Measurements from ENCODE around the gene CREB3L4.
"Not testable (repeated sequence)": the region's sequence is repeated elsewhere in the genome, so short reads cannot be mapped to it uniquely, and the experiment has no call there.

Gene CREB3L4

DNA sequence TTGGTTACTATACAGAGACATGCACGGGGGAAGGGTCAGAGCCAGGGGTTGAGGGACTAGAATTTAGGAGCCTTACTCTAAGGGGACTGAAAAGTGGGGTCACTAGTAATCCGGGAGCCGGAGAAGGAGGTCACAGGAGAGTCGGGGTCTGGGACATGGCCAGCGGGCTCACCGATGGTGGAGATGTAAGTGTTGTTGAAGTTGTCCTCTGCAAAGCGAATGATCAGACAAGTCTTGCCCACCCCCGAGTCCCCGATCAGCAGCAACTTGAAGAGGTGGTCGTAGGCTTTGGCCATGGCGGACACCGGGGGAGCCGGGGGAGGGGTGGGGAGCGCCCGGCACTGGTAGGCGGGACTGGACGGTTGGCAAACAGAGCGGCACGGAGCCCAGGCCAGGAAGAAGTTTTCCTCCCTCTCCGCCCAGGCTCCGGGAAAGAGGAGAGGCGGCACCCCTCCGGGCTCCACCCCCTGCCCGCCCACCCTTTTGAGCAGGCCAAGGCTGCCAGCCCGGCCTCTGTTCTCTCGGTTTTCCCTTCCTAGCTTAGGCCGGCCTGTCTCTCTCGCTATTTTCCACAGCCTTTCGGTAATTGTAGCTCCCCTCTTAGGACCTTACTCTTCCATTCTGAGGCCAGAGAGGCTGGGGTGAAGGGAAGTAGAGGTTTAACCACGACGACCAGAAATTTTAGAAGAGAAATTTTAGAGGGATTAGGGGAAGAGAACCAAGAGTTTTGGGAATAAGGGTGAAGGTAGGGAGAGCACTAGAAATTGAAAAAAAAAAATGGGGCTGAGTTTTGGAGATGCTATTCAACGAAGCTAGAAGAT, 18.4 kb downstream of the CREB3L4 start, which contains the start of gene RAB13:
Gene RAB13 (minus strand): TSS at position 399 of the 821 bp plus-strand sequence. CDS start 103 bp downstream, at position 296.
- no peak for ATAC-seq

DNA sequence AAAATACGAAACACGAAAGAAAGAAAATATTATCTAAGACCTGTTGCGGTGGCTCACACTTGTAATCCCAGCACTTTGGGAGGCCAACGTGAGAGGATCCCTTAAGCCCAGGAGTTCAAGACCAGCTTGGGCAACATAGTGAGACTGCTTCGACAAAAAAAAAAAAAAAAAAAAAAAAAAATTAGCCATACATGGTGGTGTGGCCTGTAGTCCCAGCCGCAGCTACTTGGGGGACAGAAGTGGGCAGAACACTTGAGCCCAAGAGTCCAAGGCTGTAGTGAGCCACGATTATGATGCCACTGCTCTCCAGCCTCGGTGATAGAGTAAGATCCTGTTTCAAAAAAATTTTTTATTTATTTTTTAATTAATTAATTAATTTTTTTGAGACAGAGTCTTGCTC, 19.9 kb downstream of the CREB3L4 start:
- no peak for ATAC-seq

DNA sequence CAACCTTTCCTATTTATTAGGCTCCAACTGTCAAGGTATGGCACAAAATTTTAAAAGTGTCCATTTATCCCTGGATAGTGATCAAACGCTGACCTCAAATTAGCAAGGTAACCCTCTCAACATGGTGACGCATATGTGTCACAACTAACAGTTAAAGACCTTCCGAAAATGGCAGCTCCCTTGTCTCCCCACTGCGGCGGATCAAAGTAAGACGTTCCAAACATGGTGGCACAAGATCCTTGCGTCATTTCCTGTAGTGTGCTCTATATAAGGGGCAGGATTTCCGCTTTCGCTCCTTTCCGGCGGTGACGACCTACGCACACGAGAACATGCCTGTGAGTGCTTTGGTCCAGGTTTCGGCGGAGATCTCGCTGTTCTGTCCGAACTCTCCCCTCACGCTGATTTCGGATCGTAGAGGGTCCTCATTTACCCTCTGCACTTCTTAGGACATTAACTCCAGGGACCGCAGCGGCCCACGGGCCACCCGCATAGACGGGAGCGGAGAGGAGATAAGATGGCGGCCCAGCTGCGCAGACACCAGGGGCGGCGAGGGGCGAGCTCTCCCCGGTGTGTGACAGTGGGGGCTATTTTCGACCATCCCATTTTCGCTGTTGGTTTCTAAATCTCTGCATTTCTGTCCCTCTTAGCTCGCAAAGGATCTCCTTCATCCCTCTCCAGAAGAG, 22.9 kb downstream of the CREB3L4 start, which contains the start of gene RPS27:
Gene RPS27 (plus strand): TSS at position 295 of the 683 bp plus-strand sequence. CDS start 35 bp downstream, at position 330.
- peak; percentile 90 to 92 for ATAC-seq

DNA sequence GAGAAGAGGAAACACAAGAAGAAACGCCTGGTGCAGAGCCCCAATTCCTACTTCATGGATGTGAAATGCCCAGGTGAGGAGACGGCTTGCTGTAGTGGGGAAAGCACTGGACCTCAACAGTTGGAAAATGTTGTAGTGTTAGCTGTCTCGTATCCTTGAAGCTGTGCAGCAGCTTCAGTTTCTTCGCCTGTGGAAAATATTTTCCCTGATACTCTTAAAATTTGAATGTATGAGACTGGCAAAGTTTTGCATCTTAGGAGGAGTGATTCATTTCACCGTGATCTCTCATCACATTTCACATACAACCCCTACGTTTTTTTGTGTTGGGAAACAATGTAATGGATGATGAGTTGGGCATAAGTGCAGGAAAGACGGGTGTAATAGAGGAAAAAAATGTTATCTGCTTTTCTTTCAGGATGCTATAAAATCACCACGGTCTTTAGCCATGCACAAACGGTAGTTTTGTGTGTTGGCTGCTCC, 23.5 kb downstream of the CREB3L4 start:
- ATAC-seq, result no peak

DNA sequence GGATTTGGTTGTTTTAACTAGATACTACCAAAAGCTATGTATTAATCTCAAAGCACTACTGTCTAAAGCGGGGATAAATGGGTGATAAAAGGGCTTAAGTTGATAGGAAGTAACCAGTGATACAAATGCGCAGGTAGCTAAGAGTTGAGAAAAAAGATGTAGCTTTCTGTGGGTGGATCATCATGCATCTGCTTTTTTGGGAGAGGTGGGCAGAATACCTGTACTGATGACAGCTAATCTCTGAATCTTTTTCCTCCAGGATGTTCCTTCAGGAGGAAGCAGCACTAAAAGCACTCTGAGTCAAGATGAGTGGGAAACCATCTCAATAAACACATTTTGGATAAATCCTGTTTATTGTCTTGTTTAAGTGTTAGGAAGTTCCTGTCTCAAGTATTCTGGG, 24.1 kb downstream of the CREB3L4 start:
- no peak for ATAC-seq

DNA sequence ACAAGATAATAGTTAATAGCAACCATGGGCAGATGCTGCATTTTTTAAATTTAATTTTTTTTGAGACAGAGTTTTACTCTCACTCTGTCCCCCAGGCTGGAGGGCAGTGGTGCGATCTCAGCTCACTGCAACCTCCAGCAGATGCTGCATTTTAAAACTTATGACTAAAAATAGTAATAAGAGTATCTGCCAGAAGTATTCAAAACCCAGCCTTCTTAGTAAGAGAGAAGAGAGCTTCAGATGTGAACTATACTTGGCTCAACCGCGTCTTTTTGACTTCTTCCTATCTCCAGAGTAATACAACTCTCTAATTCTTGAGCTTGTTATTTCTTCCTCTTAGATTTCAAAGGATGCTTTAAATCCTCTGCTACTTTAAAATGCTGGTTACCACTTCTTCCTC, 27.5 kb downstream of the CREB3L4 start:
- ATAC-seq, result no peak

DNA sequence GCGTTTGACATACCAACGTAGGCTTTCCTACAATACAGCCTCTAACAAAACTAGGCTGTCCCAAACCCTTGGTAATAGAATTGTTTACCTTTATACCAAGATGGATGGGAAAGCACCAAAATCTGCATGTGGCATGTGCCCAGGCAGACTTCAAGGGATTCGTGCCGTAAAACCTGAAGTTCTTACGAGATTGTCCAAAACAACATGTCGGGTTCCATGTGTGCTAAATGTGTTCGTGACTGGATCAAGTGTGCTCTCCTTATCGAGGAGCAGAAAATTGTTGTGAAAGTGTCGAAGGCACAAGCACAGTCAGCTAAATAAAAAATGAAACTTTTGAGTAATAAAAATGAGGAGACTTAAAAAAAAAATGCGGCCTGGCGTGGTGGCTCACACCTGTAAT, 27.9 kb downstream of the CREB3L4 start:
- no peak for ATAC-seq

DNA sequence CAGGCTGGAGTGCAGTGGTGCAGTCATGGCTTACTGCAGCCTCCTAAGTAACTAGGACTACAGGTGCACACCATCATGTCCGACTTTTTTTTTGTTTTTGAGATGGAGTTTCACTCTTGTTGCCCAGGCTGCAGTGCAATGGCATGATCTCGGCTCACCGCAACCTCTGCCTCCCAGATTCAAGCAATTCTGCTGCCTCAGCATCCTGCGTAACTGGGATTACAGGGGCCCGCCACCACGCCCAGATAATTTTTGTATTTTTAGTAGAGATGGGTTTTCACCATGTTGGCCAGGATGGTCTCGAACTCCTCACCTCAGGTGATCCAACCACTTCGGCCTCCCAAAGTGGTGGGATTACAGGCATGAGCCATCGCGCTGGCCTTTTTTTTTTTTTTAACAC, 29.2 kb downstream of the CREB3L4 start:
- not testable (repeated sequence) for ATAC-seq

DNA sequence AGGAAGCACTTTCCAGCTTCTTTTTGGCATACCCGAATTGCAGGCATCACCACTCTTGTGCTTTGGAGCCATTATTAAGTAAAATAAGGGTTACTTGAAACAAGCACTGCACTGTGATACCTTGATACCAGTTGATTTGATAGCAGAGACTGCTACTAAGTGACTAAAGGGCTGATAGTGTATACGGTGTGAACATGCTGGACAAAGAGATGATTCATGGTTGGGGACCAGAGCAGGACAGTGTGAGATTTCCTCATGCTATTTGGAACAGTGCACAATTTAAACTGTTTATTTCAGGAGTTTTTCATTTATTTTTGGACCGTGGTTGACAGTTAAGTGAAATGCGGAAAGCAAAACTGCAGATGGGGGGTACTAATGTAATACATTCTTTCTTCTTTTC, 32.7 kb downstream of the CREB3L4 start:
- no peak for ATAC-seq

DNA sequence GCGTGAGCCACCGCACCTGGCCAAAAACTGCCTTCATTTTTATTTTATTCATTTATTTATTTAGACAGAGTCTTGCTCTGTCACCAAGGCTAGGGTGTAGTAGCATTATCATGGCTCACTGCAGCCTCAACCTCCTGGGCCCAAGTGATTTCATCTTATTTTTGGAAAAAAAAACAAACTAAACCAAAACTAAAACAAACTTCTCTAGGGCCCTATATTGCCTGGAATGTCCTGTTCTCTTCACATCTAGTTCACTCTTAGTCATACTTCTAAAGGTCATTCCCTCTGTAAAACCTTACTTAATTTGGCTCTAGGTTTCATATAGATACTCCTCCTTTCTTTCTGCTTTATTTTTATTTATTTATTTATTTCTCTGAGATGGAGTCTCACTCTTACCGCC, 38.4 kb downstream of the CREB3L4 start:
- ATAC-seq, result no peak

DNA sequence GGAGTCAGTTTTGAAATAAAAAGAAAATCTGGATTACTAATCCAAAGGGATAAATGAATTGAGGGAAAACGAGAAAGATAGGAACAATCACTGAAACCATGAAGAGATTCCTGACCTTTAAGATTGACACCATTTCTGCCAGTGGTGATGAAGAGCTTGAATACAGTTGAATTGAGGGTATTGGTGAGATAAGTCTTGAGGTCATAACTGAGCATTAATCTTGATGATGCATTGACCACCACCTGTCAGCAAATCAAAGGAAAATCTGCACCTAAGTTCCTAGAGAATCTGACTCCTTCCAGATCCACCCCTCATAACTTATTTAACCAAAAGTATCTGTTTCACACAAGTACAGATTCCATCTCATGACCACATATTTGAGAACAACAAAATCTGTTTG, 44.4 kb downstream of the CREB3L4 start:
- ATAC-seq, result no peak

DNA sequence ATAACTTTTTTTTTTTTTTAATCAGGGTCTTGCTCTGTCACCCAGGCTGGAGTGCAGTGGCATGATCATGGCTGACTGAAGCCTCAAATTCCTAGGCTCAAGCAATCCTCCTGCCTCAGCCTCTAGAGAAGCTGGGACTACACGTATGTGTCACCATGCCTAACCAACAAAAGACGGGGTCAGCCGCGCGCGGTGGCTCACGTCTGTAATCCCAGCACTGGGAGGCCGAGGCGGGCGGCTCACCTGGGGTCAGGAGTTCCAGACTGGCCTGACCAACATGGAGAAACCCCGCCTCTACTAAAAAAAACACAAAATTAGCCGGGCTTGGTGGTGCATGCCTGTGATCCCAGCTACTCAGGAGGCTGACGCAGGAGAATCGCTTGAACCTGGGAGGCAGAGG, 44.8 kb downstream of the CREB3L4 start:
- ATAC-seq, result not testable (repeated sequence)

DNA sequence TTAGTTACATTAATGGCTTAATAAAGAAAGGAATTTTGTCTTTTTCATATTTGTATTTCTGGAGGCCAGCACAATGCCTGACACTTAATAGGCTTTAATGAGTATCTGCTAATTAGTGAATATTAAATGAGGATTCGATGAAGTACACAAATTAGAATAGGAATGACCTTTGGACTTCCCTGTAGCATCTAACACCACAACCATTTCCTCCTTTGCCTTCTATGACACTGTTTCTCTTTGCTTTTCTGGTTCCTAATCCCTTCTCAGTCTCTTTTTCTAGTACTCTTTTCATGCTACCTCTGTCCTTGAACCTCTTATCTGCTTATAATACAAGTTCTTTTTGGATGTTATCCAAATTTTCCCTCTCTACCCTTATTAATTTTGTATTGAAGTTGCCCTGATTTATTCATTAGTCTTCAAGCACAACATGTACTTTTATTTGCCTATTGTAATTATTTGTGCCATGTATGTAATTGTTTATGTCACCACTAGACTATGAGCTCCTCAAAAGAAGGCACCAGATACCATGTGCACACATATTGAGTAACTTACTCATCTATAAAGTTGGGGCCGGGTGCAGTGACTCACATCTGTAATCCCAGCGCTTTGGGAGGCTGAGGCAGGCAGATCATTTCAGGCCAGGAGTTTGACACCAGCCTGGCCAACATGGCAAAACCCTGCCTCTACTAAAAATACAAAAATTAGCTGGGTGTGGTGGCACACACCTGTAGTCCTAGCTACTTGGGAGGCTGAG, 46.6 kb downstream of the CREB3L4 start:
- ATAC-seq, result peak in 1 of 2 donors; percentile 45

DNA sequence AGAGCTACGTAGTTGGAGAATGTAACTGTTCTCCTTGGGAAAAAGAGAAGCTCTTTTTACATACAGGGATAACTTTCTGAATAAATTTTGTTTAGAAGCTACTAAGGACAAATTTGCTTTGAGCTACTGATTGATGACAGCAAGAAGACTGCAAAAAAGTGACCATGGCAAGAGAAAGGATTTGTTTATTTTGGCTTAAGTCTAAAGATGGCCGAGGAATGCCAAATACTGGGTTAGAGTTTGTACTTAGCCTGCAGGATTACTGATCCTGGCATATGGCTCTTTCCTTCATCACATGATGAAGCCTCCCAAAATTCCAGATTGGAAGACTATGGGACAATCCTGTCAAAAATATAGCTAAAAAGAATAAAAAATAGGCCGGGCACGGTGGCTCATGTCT, 51.6 kb downstream of the CREB3L4 start:
- no peak for ATAC-seq

DNA sequence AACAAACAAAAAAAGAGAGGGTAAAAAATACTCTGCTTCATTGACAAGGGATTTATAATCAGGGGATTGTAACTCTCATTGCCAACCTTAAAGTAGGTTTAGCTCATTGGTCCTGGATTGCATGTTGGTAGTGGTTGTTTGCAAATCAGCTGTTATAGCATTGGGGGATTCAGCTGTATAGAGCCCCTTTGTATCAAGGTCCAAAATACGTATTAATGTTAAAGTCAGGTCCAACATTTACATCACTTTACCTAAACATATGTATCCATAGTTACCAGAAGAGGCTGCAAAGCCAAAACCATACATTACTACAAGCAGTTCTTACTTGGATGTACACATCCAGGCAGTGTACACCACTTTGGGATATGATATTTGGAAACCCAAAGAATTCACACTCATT, 52.2 kb downstream of the CREB3L4 start:
- no peak for ATAC-seq
